Measurements from ENCODE around the gene CNTNAP1.

- TF ChIP-seq, protein P1, sequence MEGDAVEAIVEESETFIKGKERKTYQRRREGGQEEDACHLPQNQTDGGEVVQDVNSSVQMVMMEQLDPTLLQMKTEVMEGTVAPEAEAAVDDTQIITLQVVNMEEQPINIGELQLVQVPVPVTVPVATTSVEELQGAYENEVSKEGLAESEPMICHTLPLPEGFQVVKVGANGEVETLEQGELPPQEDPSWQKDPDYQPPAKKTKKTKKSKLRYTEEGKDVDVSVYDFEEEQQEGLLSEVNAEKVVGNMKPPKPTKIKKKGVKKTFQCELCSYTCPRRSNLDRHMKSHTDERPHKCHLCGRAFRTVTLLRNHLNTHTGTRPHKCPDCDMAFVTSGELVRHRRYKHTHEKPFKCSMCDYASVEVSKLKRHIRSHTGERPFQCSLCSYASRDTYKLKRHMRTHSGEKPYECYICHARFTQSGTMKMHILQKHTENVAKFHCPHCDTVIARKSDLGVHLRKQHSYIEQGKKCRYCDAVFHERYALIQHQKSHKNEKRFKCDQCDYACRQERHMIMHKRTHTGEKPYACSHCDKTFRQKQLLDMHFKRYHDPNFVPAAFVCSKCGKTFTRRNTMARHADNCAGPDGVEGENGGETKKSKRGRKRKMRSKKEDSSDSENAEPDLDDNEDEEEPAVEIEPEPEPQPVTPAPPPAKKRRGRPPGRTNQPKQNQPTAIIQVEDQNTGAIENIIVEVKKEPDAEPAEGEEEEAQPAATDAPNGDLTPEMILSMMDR (IDR thresholded peaks at IDR 0.05), result no peak
- TF ChIP-seq POLR2A (IDR thresholded peaks at IDR 0.05), result no peak
Measured at GRCh38 chr17:42704837-42705494, 22.6 kb downstream of the CNTNAP1 start.
